HG02938 (cell line): ENCODE results near the gene TAS2R40.
"Not testable (repeated sequence)": the region's sequence is repeated elsewhere in the genome, so short reads cannot be mapped to it uniquely, and the experiment has no call there.

ENCODE experiments used
- ATAC-seq: cut with Tn5 transposase; IDR thresholded peaks from one replicate; pipeline ENCODE4 v1.9.1; 2021; ENCODE audit warnings: mild to moderate bottlenecking, moderate library complexity; ENCODE audit not compliant: unreplicated experiment

TAS2R40 gene

GRCh38 chr7:143248761-143249354, 27.0 kb downstream of the TAS2R40 start:
- no peak for ATAC-seq

- ATAC-seq = no peak
Measured at GRCh38 chr7:143250199-143250598, 28.4 kb downstream of the TAS2R40 start.

- ATAC-seq = no peak
Measured at GRCh38 chr7:143250822-143251221, 29.0 kb downstream of the TAS2R40 start.

GRCh38 chr7:143252006-143252405, 30.2 kb downstream of the TAS2R40 start:
- ATAC-seq = no peak

- no peak for ATAC-seq
Measured at GRCh38 chr7:143255564-143255963, 33.7 kb downstream of the TAS2R40 start.

- ATAC-seq = peak; percentile 4
Measured at GRCh38 chr7:143256325-143256724, 34.5 kb downstream of the TAS2R40 start.

GRCh38 chr7:143256932-143257331, 35.1 kb downstream of the TAS2R40 start:
- peak; percentile 74 for ATAC-seq

GRCh38 chr7:143257501-143257900, 35.7 kb downstream of the TAS2R40 start:
- ATAC-seq = no peak

- ATAC-seq = peak; percentile 29
Measured at GRCh38 chr7:143258831-143259230, 37.0 kb downstream of the TAS2R40 start.

GRCh38 chr7:143259765-143260164, 37.9 kb downstream of the TAS2R40 start:
- no peak for ATAC-seq

- ATAC-seq = no peak
Measured at GRCh38 chr7:143261901-143262300, 40.1 kb downstream of the TAS2R40 start.

GRCh38 chr7:143263266-143264195, 41.7 kb downstream of the TAS2R40 start, which contains the start of gene GSTK1:
Gene GSTK1 (plus strand): TSS chr7:143263441. CDS start chr7:143263514, 73 bp downstream.
- ATAC-seq = peak; percentile 83

GRCh38 chr7:143264196-143264568, 42.3 kb downstream of the TAS2R40 start:
- not testable (repeated sequence) for ATAC-seq

GRCh38 chr7:143265017-143265693, 43.3 kb downstream of the TAS2R40 start:
- ATAC-seq = no peak

GRCh38 chr7:143269251-143269650, 47.4 kb downstream of the TAS2R40 start:
- ATAC-seq = no peak

GRCh38 chr7:143271240-143271639, 49.4 kb downstream of the TAS2R40 start:
- ATAC-seq = no peak
